Activated naive CD4-positive, alpha-beta T cell treated with anti-CD3 and anti-CD28 coated beads, Interleukin-2, amount 50 U/mL, for 72 hours (primary cell): ENCODE results near the gene GALNT4. TPM values are rescaled to one million over a fixed set of nuclear protein-coding genes. Genes with fewer than 3 reads are reported as not detected.

Experiments
- ATAC-seq, 2 donors: fragments of 150-1000 bp; cut with Tn5 transposase; 2 replicates each; pipeline ENCODE4 v1.10.0; 2021; ENCODE audit warnings: mild to moderate bottlenecking in 2 of 2, moderate library complexity in 2 of 2
- DNase-seq, 2 donors: peaks; one replicate each; pipeline ENCODE4 v3.0.0; 2021 to 2022; ENCODE audit warnings: low spot score in 2 of 2
- H3K27ac Mint-ChIP-seq, 2 donors: one replicate each; pipeline ENCODE4 v1.8.0; 2022; ENCODE audit warnings: mild to moderate bottlenecking in 2 of 2, mixed read lengths in 2 of 2
- H3K36me3 Mint-ChIP-seq, 2 donors: one replicate each; pipeline ENCODE4 v1.8.0; 2022; ENCODE audit warnings: mixed read lengths in 2 of 2
- H3K9me3 Mint-ChIP-seq, 2 donors: one replicate each; pipeline ENCODE4 v1.8.0; 2022; ENCODE audit warnings: mixed read lengths in 2 of 2
- total RNA-seq, 2 donors: library from RNA; stranded (reverse); gene quantifications; one replicate each; pipeline ENCODE4 v1.2.3, GENCODE V29; 2022

GALNT4 gene
- total RNA-seq, 2 donors from 2014 or later: 3.0 to 6.5 TPM

- H3K27ac Mint-ChIP-seq: no peak overlapping the region
- H3K9me3 Mint-ChIP-seq: no peaks in the 10 kb centered on the region
- DNase-seq (no peak), ATAC-seq (no peak)
- no peaks in the 10 kb centered on the region for H3K36me3 Mint-ChIP-seq
Measured at GRCh38 chr12:89507015-89507824, 17.4 kb downstream of the GALNT4 start.

- H3K9me3 Mint-ChIP-seq: no peaks in the 10 kb centered on the region
- H3K27ac Mint-ChIP-seq: no peak overlapping the region
- ATAC-seq (no peak), DNase-seq (no peak)
- H3K36me3 Mint-ChIP-seq: no peaks in the 10 kb centered on the region
Measured at GRCh38 chr12:89506050-89506449, 18.5 kb downstream of the GALNT4 start.

GRCh38 chr12:89504560-89505346 lies 19.8 kb downstream of the GALNT4 start:
- no peak overlapping the region for H3K27ac Mint-ChIP-seq
- H3K9me3 Mint-ChIP-seq: no peaks in the 10 kb centered on the region
- ATAC-seq: no peak
- DNase-seq: no peak
- peaks cover 0 to 4% of the 10 kb centered on the region in 2 donors for H3K36me3 Mint-ChIP-seq

GRCh38 chr12:89501793-89502192 lies 22.8 kb downstream of the GALNT4 start:
- no peak for ATAC-seq
- Mint-ChIP-seq H3K36me3 (peaks cover 0 to 5% of the 10 kb centered on the region in 2 donors), H3K27ac (no peak overlapping the region), H3K9me3 (no peaks in the 10 kb centered on the region)
- no peak for DNase-seq

- no peaks in the 10 kb centered on the region for H3K9me3 Mint-ChIP-seq
Measured at GRCh38 chr12:89499857-89500256, 24.7 kb downstream of the GALNT4 start.

GRCh38 chr12:89497467-89497866 lies 27.1 kb downstream of the GALNT4 start:
- H3K9me3 Mint-ChIP-seq: no peaks in the 10 kb centered on the region
- no peak overlapping the region for H3K27ac Mint-ChIP-seq
- ATAC-seq: no peak
- peaks cover 5 to 11% of the 10 kb centered on the region in 2 donors for H3K36me3 Mint-ChIP-seq
- no peak for DNase-seq

More at GRCh38 chr12:89499857-89500256, 24.7 kb downstream of the GALNT4 start:
- ATAC-seq: no peak
- Mint-ChIP-seq H3K27ac (no peak overlapping the region), H3K36me3 (peaks cover 5% of the 10 kb centered on the region in 2 donors)
- DNase-seq: no peak

GRCh38 chr12:89497005-89497404 lies 27.6 kb downstream of the GALNT4 start:
- Mint-ChIP-seq H3K36me3 (peaks cover 5 to 11% of the 10 kb centered on the region in 2 donors), H3K9me3 (no peaks in the 10 kb centered on the region), H3K27ac (no peak overlapping the region)
- no peak for ATAC-seq
- no peak for DNase-seq

- no peaks in the 10 kb centered on the region for H3K9me3 Mint-ChIP-seq
- peak in 1 of 2 donors; percentile 50 for DNase-seq
Measured at GRCh38 chr12:89494411-89495231, 30.0 kb downstream of the GALNT4 start.

GRCh38 chr12:89493670-89494302 lies 30.8 kb downstream of the GALNT4 start:
- no peak for DNase-seq
- H3K27ac Mint-ChIP-seq: peak overlapping the region; percentile 82 to 93
- no peaks in the 10 kb centered on the region for H3K9me3 Mint-ChIP-seq
- H3K36me3 Mint-ChIP-seq: peaks cover 5 to 18% of the 10 kb centered on the region in 2 donors
- no peak for ATAC-seq

More at GRCh38 chr12:89494411-89495231, 30.0 kb downstream of the GALNT4 start:
- peak overlapping the region; percentile 82 to 93 for H3K27ac Mint-ChIP-seq
- H3K36me3 Mint-ChIP-seq: peaks cover 5 to 18% of the 10 kb centered on the region in 2 donors
- peak; percentile 93 to 94 for ATAC-seq

GRCh38 chr12:89492883-89493282 lies 31.7 kb downstream of the GALNT4 start:
- Mint-ChIP-seq H3K9me3 (no peaks in the 10 kb centered on the region), H3K27ac (no peak overlapping the region)

GRCh38 chr12:89490922-89491321 lies 33.7 kb downstream of the GALNT4 start:
- Mint-ChIP-seq H3K27ac (no peak overlapping the region), H3K36me3 (peaks cover 5 to 13% of the 10 kb centered on the region in 2 donors), H3K9me3 (no peaks in the 10 kb centered on the region)
- DNase-seq: no peak
- no peak for ATAC-seq

More at GRCh38 chr12:89492883-89493282, 31.7 kb downstream of the GALNT4 start:
- no peak for DNase-seq
- no peak for ATAC-seq
- peaks cover 5 to 18% of the 10 kb centered on the region in 2 donors for H3K36me3 Mint-ChIP-seq

GRCh38 chr12:89486264-89486663 lies 38.3 kb downstream of the GALNT4 start:
- Mint-ChIP-seq H3K27ac (no peak overlapping the region), H3K9me3 (no peaks in the 10 kb centered on the region), H3K36me3 (no peaks in the 10 kb centered on the region)
- DNase-seq: no peak
- no peak for ATAC-seq

- no peak for ATAC-seq
- Mint-ChIP-seq H3K27ac (no peak overlapping the region), H3K36me3 (no peaks in the 10 kb centered on the region), H3K9me3 (no peaks in the 10 kb centered on the region)
- DNase-seq: no peak
Measured at GRCh38 chr12:89484470-89484869, 40.1 kb downstream of the GALNT4 start.

GRCh38 chr12:89481213-89481914 lies 43.2 kb downstream of the GALNT4 start:
- DNase-seq (no peak), ATAC-seq (no peak)
- peak overlapping the region in 1 of 2 donors; percentile 3 for H3K27ac Mint-ChIP-seq
- H3K9me3 Mint-ChIP-seq: no peaks in the 10 kb centered on the region
- no peaks in the 10 kb centered on the region for H3K36me3 Mint-ChIP-seq

- no peak for DNase-seq
- H3K36me3 Mint-ChIP-seq: no peaks in the 10 kb centered on the region
- no peak overlapping the region for H3K27ac Mint-ChIP-seq
Measured at GRCh38 chr12:89479982-89480381, 44.6 kb downstream of the GALNT4 start.

More at GRCh38 chr12:89479982-89480381, 44.6 kb downstream of the GALNT4 start:
- ATAC-seq: no peak
- no peaks in the 10 kb centered on the region for H3K9me3 Mint-ChIP-seq
